Left lung (tissue), 10 donors: ENCODE results near the gene ALDH1A1. TPM values are rescaled to one million over a fixed set of nuclear protein-coding genes. Genes with fewer than 3 reads are reported as not detected.

ENCODE experiments used
- ATAC-seq: fragments of 200-7000 bp; cut with Tn5 transposase; one replicate; pipeline ENCODE4 v1.9.1; 2020; ENCODE audit warnings: moderate library complexity
- DNase-seq, 4 donors: peaks; one replicate each; pipeline ENCODE4 v3.0.0-alpha.2; 2013 to 2020
- H3K27ac ChIP-seq, 2 donors: fragments of 200-600 bp; sonication (generic) in 1 of 2; one replicate each; pipeline versions ENCODE4 v1.5.0 to v1.8.0; 2020 to 2021
- H3K27me3 ChIP-seq, 2 donors: fragments of 200-600 bp; sonication (generic) in 1 of 2; one replicate each; pipeline versions ENCODE4 v1.5.0 to v1.8.0; 2020 to 2021
- H3K36me3 ChIP-seq, 2 donors: fragments of 200-600 bp; sonication (generic) in 1 of 2; one replicate each; pipeline versions ENCODE4 v1.5.0 to v1.8.0; 2020 to 2021
- H3K4me1 ChIP-seq, 2 donors: fragments of 200-600 bp; one replicate each; pipeline ENCODE4 v1.8.0; 2021
- H3K4me3 ChIP-seq, 2 donors: fragments of 200-600 bp; sonication (generic) in 1 of 2; one replicate each; pipeline versions ENCODE4 v1.5.0 to v1.8.0; 2020 to 2021; ENCODE audit warnings: mild to moderate bottlenecking in 1 of 2
- H3K9me3 ChIP-seq, 2 donors: fragments of 200-600 bp; sonication (generic) in 1 of 2; one replicate each; pipeline versions ENCODE4 v1.5.0 to v1.8.0; 2020 to 2021
- CTCF ChIP-seq, 2 donors: fragments of 200-600 bp; sonication (generic) in 1 of 2; IDR thresholded peaks; one replicate each; pipeline versions ENCODE4 v1.5.0 to v1.8.0; 2021; ENCODE audit warnings: antibody characterized with exemption in 2 of 2
- intact Hi-C, 2 donors: fragments of 100-400 bp; cut with DNase I; formaldehyde crosslinking; loops; one replicate each; pipeline versions ENCODE4 v1.11.2 to v1.14.2; 2022
- polyA plus RNA-seq, 6 donors: library from polyadenylated mRNA; unstranded; fragments of 120-200 nt; gene quantifications; one replicate each; pipeline ENCODE4 v1.2.1, GENCODE V29; 2013; ENCODE audit not compliant: insufficient read length in 6 of 6
- total RNA-seq, 2 donors: library from RNA; stranded (reverse); fragmentation: NEBNext Ultra II Directional; extraction: Animal tissue kit (Norgen Biotek cat#: 25700); gene quantifications; one replicate each; pipeline ENCODE4 v1.2.1, GENCODE V29; 2021
- donor health status: DM: no; HTN: yes; CAD: no.
- donor health status: DM: no; HTN: no; CAD: no.

Gene ALDH1A1
- total and polyA plus RNA-seq, 8 donors: 23.2 to 126 (median 46.6) TPM

GRCh38 chr9:72923077-72923476, 29.8 kb downstream of the ALDH1A1 start:
- DNase-seq: no peak
- no peak for ATAC-seq
- no peaks in the 10 kb centered on the region for H3K27me3 ChIP-seq
- H3K27ac ChIP-seq: no peak overlapping the region
- intact Hi-C loops: no loop called here
- no peaks in the 10 kb centered on the region for H3K9me3 ChIP-seq
- H3K36me3 ChIP-seq: no peaks in the 10 kb centered on the region
- H3K4me3 ChIP-seq: no peak overlapping the region
- TF ChIP-seq CTCF (IDR thresholded peaks at IDR 0.05): no peak
- H3K4me1 ChIP-seq: peaks cover 5 to 24% of the 10 kb centered on the region in 2 donors

GRCh38 chr9:72921888-72922654, 30.8 kb downstream of the ALDH1A1 start:
- H3K27me3 ChIP-seq: no peaks in the 10 kb centered on the region
- no peaks in the 10 kb centered on the region for H3K36me3 ChIP-seq
- no peaks in the 10 kb centered on the region for H3K9me3 ChIP-seq
- peaks cover 5 to 24% of the 10 kb centered on the region in 2 donors for H3K4me1 ChIP-seq
- DNase-seq: no peak
- H3K27ac ChIP-seq: no peak overlapping the region
- H3K4me3 ChIP-seq: no peak overlapping the region
- TF ChIP-seq CTCF (IDR thresholded peaks at IDR 0.05): no peak
- no peak for ATAC-seq
- intact Hi-C loops: no loop called here

GRCh38 chr9:72919246-72919945, 33.5 kb downstream of the ALDH1A1 start:
- Histone ChIP-seq H3K27ac (no peak overlapping the region), H3K4me1 (peaks cover 0 to 7% of the 10 kb centered on the region in 2 donors), H3K36me3 (peaks cover 0 to 11% of the 10 kb centered on the region in 2 donors), H3K9me3 (no peaks in the 10 kb centered on the region), H3K27me3 (no peaks in the 10 kb centered on the region), H3K4me3 (no peak overlapping the region)
- no peak for TF ChIP-seq CTCF (IDR thresholded peaks at IDR 0.05)
- DNase-seq (no peak), ATAC-seq (no peak)
- intact Hi-C loops: no loop called here

GRCh38 chr9:72917892-72918509, 34.9 kb downstream of the ALDH1A1 start:
- H3K4me3 ChIP-seq: no peak overlapping the region
- no peak overlapping the region for H3K27ac ChIP-seq

More at GRCh38 chr9:72917892-72918509, 34.9 kb downstream of the ALDH1A1 start:
- no peak for TF ChIP-seq CTCF (IDR thresholded peaks at IDR 0.05)
- Histone ChIP-seq H3K9me3 (no peaks in the 10 kb centered on the region), H3K27me3 (no peaks in the 10 kb centered on the region), H3K36me3 (peaks cover 0 to 11% of the 10 kb centered on the region in 2 donors), H3K4me1 (peaks cover 0 to 3% of the 10 kb centered on the region in 2 donors)
- no peak for DNase-seq
- intact Hi-C loops: no loop called here
- no peak for ATAC-seq
